Vagina (tissue), 2 donors: ENCODE data around the gene RHO.

ENCODE experiments used
- CTCF ChIP-seq, 3 experiments: fragments of 450-650 bp in 2 of 3; fragments of 200-600 bp in 1 of 3; sonication (generic) in 1 of 3; IDR thresholded peaks; one replicate each; pipeline ENCODE4 v1.5.1; 2017 to 2019; ENCODE audit warnings: antibody characterized with exemption in 3 of 3, mild to moderate bottlenecking in 2 of 3, moderate library complexity in 2 of 3
- POLR2A ChIP-seq, 2 donors: fragments of 450-650 bp; IDR thresholded peaks; one replicate each; pipeline ENCODE4 v1.6.1; 2017; ENCODE audit warnings: antibody characterized with exemption in 2 of 2, mild to moderate bottlenecking in 2 of 2, moderate library complexity in 2 of 2

- no peak for TF ChIP-seq CTCF (IDR thresholded peaks at IDR 0.05)
- TF ChIP-seq POLR2A (IDR thresholded peaks at IDR 0.05), result no peak
Observed at GRCh38 chr3:129569856-129570255, 41.4 kb downstream of the RHO start.
